Neuronal stem cell (in vitro differentiated cells): Measurements from ENCODE around the gene UGT2B7.

Source experiments
- DNase-seq: peaks from one replicate; pipeline ENCODE4 v3.0.0-alpha.2; 2013; ENCODE audit warnings: low spot score
- H2AFZ ChIP-seq: one replicate; pipeline ENCODE4 v1.6.1; 2013; ENCODE audit warnings: mild to moderate bottlenecking, low read length, inconsistent platforms
- H2AK5ac ChIP-seq: 2 replicates; pipeline ENCODE4 v1.6.1; 2013; ENCODE audit warnings: low read depth, mild to moderate bottlenecking, inconsistent platforms, low read length, moderate library complexity, mixed read lengths
- H2BK120ac ChIP-seq: 2 replicates; pipeline ENCODE4 v1.6.1; 2013; ENCODE audit warnings: low read depth, mild to moderate bottlenecking, inconsistent platforms, low read length, moderate library complexity, mixed read lengths
- H2BK12ac ChIP-seq: one replicate; pipeline ENCODE4 v1.6.1; 2013; ENCODE audit warnings: low read length, inconsistent platforms
- H2BK15ac ChIP-seq: 2 replicates; pipeline ENCODE4 v1.6.1; 2013; ENCODE audit warnings: mild to moderate bottlenecking, low read length, inconsistent platforms, mixed read lengths
- H2BK5ac ChIP-seq: one replicate; pipeline ENCODE4 v1.6.1; 2013; ENCODE audit warnings: inconsistent platforms, mild to moderate bottlenecking, low read length, moderate library complexity
- H3K14ac ChIP-seq: one replicate; pipeline ENCODE4 v1.6.1; 2013; ENCODE audit warnings: low read length, inconsistent platforms
- H3K18ac ChIP-seq: 2 replicates; pipeline ENCODE4 v1.6.1; 2013; ENCODE audit warnings: low read length, inconsistent platforms
- H3K23ac ChIP-seq: 2 replicates; pipeline ENCODE4 v1.6.1; 2013; ENCODE audit warnings: low read depth, mild to moderate bottlenecking, mixed read lengths, low read length, inconsistent platforms; ENCODE audit not compliant: poor library complexity
- H3K27ac ChIP-seq: replicated peaks from 3 replicates; pipeline ENCODE4 v1.5.1; 2013; ENCODE audit warnings: low read length, inconsistent platforms
- H3K27me3 ChIP-seq, 3 experiments: 2 replicates each; pipeline ENCODE4 v1.6.1; 2013; ENCODE audit warnings: low read length in 3 of 3, mild to moderate bottlenecking in 2 of 3, inconsistent platforms in 1 of 3, low read depth in 1 of 3, mixed read lengths in 1 of 3, moderate library complexity in 1 of 3; ENCODE audit not compliant: control insufficient read depth in 3 of 3, insufficient read depth in 3 of 3
- H3K36me3 ChIP-seq, 2 donors: replicated peaks in 1 of 2; 2 replicates each; pipeline ENCODE4 v1.6.1; 2013; ENCODE audit warnings: low read length in 2 of 2; ENCODE audit not compliant: control insufficient read depth in 2 of 2, insufficient read depth in 2 of 2
- H3K4ac ChIP-seq: 2 replicates; pipeline ENCODE4 v1.6.1; 2013; ENCODE audit warnings: inconsistent platforms, mild to moderate bottlenecking, low read length, moderate library complexity
- H3K4me1 ChIP-seq, 2 donors: 1 replicate in 1 of 2; 2 replicates in 1 of 2; pipeline ENCODE4 v1.6.1; 2013; ENCODE audit warnings: low read length in 2 of 2, low read depth in 1 of 2; ENCODE audit not compliant: control insufficient read depth in 2 of 2, insufficient read depth in 1 of 2
- H3K4me2 ChIP-seq: one replicate; pipeline ENCODE4 v1.6.1; 2013; ENCODE audit warnings: mild to moderate bottlenecking, low read length, inconsistent platforms; ENCODE audit not compliant: insufficient read depth, poor library complexity, severe bottlenecking
- H3K4me3 ChIP-seq, 2 donors: 2 replicates each; pipeline ENCODE4 v1.5.1; 2013; ENCODE audit warnings: low read length in 2 of 2, mild to moderate bottlenecking in 2 of 2, inconsistent platforms in 1 of 2, moderate library complexity in 1 of 2
- H3K79me1 ChIP-seq: one replicate; pipeline ENCODE4 v1.6.1; 2013; ENCODE audit warnings: low read depth, mild to moderate bottlenecking, inconsistent platforms, low read length, moderate library complexity
- H3K9ac ChIP-seq: one replicate; pipeline ENCODE4 v1.6.1; 2013; ENCODE audit warnings: mild to moderate bottlenecking, low read depth, low read length, inconsistent platforms; ENCODE audit not compliant: poor library complexity
- H3K9me3 ChIP-seq, 2 donors: replicated peaks in 1 of 2; 2 replicates each; pipeline versions ENCODE3 to v1.6.1; 2013; ENCODE audit warnings: low read length in 2 of 2, mild to moderate bottlenecking in 2 of 2, inconsistent platforms in 1 of 2, low read depth in 1 of 2, mixed read lengths in 1 of 2, moderate library complexity in 1 of 2; ENCODE audit not compliant: control insufficient read depth in 2 of 2, insufficient read depth in 1 of 2
- H4K8ac ChIP-seq: one replicate; pipeline ENCODE4 v1.6.1; 2013; ENCODE audit warnings: low read depth, mild to moderate bottlenecking, inconsistent platforms, low read length, moderate library complexity
- H4K91ac ChIP-seq: one replicate; pipeline ENCODE4 v1.6.1; 2013; ENCODE audit warnings: low read length, low read depth, mild to moderate bottlenecking, inconsistent platforms; ENCODE audit not compliant: poor library complexity
- WGBS, 2 donors: extraction: QIAGEN DNeasy Blood & Tissue Kit; methylation state at CpG; one replicate each; pipeline ENCODE4 v1.1.7; 2013; ENCODE audit warnings: missing lambda C conversion rate in 2 of 2, mixed read lengths in 1 of 2; ENCODE audit not compliant: insufficient read length in 2 of 2, insufficient replicate concordance in 1 of 2; ENCODE audit errors: extremely low coverage in 2 of 2; 5-methylcytosine and 5-hydroxymethylcytosine counted together

Gene UGT2B7

DNA sequence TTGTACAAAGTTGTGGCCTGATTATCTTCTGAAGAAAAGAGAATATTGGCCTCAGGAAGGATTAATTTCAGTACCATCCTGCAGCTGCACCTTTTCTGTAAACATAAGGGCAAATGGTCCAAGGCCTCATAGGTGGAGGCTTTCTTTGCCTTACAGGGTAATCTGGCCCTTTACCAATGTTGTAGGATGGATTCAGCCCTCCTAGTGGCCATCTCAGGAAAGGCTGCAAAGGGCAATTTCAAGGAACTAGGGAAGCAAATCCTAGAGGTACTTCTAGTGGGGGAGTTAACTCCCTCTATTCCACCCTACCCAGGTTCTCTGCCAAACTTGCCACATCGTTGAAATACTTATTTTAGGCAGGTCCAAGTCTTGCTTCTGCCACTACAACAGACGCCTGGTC, 60.6 kb downstream of the UGT2B7 start:
- Histone ChIP-seq H3K27ac (no peak overlapping the region), H3K4me1 (no peaks in the 10 kb centered on the region), H3K79me1 (no peaks in the 10 kb centered on the region), H4K8ac (no peak overlapping the region), H2AK5ac (no peak overlapping the region), H2BK12ac (no peak overlapping the region), H3K14ac (no peak overlapping the region), H3K18ac (no peak overlapping the region), H3K4me2 (no peak overlapping the region), H3K9me3 (no peaks in the 10 kb centered on the region), H2BK15ac (no peak overlapping the region), H3K4ac (no peak overlapping the region), H2BK5ac (no peak overlapping the region), H3K9ac (no peak overlapping the region), H4K91ac (no peak overlapping the region), H3K36me3 (no peaks in the 10 kb centered on the region), H3K27me3 (no peaks in the 10 kb centered on the region), H2BK120ac (no peak overlapping the region), H2AFZ (no peak overlapping the region), H3K4me3 (no peak overlapping the region), H3K23ac (no peak overlapping the region)
- WGBS, 2 donors, result no CpG with 5 or more reads among the region's 2 CpGs
- DNase-seq, result no peak
